Astrocyte (in vitro differentiated cells and primary cell): ENCODE data around the gene UGT1A6.

Source experiments
- CTCF ChIP-seq: IDR thresholded peaks from 2 replicates; pipeline ENCODE4 v1.5.1; 2011; ENCODE audit warnings: low read depth, mild to moderate bottlenecking, inconsistent platforms, low read length, moderate library complexity; ENCODE audit not compliant: insufficient read depth
- EZH2 ChIP-seq: IDR thresholded peaks from 2 replicates; pipeline ENCODE4 v1.6.1; 2012; ENCODE audit warnings: mild to moderate bottlenecking, low read length, inconsistent platforms; ENCODE audit not compliant: insufficient read depth

GRCh38 chr2:233674995-233675394 is 17.7 kb upstream of the UGT1A6 start:
- TF ChIP-seq CTCF (no peak), EZH2 (no peak)
